HS-27A (cell line): ENCODE measurements around the gene ERCC1.
"Not testable (repeated sequence)": the region's sequence is repeated elsewhere in the genome, so short reads cannot be mapped to it uniquely, and the experiment has no call there.

ENCODE experiments used
- DNase-seq: peaks from one replicate; pipeline ENCODE4 v3.0.0-alpha.2; 2012; ENCODE audit warnings: low read depth, missing footprints

The ERCC1 gene

DNA sequence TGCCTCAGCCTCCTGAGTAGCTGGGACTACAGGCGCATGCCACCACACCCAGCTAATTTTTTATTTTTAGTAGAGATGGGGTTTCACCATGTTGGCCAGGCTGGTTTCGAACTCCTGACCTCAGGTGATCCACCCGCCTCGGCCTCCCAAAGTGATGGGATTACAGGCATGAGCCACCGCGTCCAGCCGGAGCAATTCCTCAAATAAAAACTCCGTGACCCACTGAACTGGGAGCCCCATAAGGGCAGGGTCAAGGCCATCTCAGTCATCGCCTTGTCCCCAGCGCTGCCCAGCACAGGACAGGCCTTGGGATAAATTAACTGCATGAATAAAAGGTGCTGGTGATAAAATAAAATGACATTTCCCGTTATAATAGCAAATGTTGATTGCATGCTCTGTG lies 6.2 kb upstream of the ERCC1 start:
- DNase-seq = not testable (repeated sequence)

DNA sequence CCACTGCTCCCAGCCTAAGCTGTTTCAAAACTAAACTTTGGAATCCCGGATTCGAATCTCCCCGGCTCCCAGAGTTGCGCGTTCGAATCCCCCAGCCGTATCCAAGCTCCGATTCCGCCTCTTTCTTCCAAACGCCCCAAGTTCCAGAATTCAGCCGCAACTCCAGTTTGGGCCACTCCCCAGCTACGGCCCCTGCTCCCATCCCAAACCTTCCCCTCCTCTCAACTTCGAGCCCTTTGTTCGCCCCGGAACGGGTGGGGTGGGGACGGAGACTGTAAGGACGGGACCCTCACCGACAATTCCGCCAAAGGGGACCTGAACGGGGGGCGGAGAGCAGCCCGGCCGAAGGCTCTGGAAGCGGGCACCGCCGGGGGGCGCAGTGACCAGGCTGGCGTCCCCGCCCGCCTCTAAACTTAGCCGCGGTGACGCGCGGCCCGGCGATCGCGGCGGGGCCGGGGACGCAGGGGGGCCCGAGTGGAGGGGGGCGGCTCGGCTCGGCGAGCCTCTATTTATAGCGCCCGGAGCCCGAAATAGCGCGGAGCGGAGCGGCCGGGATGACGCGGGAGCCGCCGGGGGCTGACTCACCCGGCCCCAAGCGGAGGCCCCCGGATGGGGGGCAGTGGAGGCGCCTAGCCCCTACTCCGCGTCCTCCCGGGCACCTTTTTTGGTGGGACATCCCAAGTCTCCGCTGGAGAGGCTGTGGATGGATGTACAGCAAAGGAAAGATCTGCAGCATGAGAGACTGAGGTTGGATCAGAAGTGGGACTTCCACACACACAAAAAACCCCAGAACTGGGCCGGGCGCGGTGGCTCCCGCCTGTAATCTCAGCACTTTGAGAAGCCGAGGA lies 4.9 kb upstream of the ERCC1 start:
- no peak for DNase-seq

- peak; percentile 94 for DNase-seq
These were observed 708 bp upstream of the ERCC1 start for GRCh38 chr19:45424191-45425058.

DNA sequence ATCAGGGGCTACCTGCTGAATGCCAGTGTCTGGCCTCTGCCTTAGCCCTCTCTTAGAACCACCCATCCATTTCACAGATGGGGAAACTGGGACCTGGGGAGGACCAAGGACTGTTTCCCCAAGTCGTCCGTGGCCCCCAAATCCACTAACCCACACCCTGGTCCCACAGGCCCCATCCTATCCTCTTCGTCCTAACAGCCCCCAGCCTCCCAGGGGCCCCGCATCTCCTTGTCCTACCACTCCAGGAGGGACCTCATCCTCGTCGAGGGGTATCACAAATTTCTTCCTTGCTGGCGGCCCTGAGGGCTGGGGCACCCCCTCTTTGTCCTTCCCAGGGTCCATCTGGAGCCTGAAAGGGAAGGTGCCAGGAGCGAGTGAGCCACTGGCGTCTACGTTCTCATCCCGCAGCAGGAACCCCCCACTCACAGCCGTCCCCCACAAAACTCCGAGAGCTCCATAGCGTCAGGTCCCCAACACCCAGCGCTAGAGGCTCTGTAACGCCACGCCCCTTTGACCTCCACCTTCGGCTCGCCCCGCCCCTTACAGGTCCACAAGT lies 606 bp downstream of the ERCC1 start:
- DNase-seq = no peak

DNA sequence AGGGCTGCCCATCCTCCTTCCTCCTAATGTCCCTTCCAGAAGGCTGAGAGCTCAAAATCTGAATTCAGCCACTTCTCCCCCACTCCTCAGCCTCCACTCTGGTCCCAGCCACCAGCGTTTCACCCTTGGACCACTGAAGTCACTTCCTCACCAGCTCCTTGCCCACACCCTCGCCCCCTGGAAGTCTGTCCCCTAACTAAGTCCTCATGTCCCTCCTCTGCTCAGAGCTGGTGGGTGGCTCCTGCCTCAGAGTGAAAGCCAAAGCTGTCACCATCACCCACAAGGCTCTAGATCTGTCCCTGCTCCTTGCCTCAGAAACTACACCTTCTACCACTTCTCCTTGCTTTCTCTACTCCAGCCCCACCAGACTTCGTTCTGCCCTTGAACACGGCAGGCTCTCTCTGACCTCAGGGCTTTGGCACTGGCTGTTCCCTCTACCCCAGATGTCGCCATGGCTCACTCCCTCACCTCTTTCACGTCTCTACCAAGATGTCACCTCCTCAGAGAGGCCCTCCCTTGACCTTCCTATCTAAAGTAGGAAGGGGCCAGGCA lies 1.7 kb downstream of the ERCC1 start:
- no peak for DNase-seq

DNA sequence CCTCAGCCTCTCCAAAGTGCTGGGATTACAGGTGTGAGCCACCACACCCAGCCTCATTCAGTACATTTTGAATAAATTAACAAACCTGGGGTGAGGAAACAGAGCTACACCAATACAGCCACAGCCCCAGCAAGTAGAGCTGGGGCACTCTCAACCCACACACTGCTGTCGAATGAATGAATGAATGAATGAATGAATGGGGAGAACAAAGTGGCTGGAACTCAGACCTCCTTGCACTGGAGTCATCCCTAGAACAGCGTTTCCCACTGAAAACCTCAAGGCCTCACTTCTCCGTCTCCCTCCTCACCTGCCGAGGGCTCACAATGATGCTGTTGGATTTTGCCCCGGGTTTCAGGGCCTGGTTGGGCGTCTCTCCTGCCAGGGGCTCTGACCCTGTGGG lies 2.8 kb downstream of the ERCC1 start:
- no peak for DNase-seq

DNA sequence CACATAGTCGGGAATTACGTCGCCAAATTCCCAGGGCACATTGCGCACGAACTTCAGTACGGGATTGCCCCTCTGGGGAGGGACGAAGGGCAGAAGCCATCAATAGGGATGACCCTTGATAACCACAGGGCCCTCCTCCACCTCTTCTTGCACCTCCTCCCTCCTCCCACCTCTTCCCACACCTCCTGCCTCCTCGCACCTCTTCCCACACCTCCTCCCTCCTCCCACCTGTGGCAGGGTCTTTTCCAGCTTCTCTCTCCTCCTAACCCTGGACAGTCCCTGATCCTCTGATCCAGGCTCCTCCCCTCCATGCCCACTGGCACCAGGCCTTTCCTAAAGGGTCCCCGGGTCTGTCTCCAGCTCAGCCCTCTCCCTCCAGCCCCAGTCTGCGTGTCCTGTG lies 3.4 kb downstream of the ERCC1 start:
- no peak for DNase-seq

DNA sequence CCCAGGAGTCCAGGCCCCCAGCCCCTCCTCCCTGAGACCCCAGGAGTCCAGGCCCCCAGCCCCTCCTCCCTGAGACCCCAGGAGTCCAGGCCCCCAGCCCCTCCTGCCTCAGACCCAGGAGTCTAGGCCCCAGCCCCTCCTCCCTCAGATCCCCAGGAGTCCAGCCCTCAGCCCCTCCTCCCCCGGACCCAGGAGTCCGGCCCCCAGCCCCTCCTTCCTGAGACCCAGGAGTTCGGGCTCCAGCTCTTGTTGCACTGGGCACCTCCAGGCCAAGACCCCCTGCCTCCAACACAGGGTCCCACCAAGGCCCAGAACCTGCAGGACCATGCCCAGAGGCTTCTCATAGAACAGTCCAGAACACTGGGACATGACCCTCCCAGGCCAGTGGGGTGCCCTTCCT lies 3.8 kb downstream of the ERCC1 start:
- no peak for DNase-seq

- DNase-seq = no peak
These were observed 4.3 kb downstream of the ERCC1 start for GRCh38 chr19:45419396-45419795.

DNA sequence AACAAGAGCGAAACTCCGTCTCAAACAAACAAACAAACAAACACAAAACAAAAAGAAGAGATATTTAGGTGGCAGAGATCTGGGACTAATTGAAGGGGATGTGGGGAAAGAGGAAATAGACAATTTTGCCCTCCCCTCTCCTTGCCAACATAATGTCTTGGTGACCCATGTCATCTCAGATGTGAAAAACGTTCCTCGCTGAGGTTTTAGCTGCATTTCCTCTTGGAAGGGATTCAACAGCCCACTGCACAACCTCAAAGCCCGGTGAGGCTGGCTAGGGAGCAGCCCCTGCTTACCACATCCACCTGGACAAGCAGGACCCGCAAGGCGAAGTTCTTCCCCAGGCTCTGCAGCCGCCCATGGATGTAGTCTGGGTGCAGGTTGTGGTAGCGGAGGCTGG lies 4.9 kb downstream of the ERCC1 start:
- DNase-seq = no peak

DNA sequence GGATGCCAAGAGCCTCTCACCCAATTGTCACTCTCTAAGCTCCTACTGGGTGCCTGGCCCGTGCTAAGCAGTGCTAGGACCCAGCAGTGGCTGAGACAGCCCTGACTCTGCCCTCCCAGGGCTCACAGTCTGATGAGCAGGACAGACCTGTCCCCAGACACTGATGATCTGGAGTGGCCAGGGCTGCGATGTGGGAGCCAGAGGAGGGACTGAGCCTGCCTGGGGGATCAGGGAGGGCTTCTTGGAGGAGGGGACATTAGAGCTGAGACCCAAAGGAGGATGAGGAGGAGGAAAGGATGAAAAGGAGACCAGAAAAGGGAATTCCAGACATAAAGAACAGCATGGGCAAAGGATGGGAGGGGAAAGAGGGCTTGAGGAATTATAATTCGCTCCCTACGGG lies 6.6 kb downstream of the ERCC1 start:
- no peak for DNase-seq

GRCh38 chr19:45414468-45414867 lies 9.2 kb downstream of the ERCC1 start:
- DNase-seq = no peak

- DNase-seq = no peak
These were observed 10.2 kb downstream of the ERCC1 start for GRCh38 chr19:45413497-45413896.

- DNase-seq = not testable (repeated sequence)
These were observed 13.4 kb downstream of the ERCC1 start for GRCh38 chr19:45410330-45410729.

DNA sequence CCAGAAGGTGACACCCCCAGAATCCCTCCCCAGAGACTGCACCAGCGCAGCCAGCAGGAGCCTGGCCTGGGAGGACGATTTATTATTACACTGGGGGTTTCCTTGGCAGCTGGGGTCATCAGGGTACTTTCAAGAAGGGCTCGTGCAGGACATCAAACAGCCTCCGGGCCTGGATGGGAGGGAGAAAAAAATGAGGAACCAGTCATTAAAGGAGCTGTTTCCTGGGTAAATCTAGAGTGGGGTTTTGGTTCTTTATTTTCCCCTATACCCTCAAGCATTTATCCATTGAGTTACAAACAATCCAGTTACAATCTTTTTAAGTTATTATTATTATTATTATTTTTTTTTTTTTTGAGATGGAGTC lies 14.2 kb downstream of the ERCC1 start:
- no peak for DNase-seq

DNA sequence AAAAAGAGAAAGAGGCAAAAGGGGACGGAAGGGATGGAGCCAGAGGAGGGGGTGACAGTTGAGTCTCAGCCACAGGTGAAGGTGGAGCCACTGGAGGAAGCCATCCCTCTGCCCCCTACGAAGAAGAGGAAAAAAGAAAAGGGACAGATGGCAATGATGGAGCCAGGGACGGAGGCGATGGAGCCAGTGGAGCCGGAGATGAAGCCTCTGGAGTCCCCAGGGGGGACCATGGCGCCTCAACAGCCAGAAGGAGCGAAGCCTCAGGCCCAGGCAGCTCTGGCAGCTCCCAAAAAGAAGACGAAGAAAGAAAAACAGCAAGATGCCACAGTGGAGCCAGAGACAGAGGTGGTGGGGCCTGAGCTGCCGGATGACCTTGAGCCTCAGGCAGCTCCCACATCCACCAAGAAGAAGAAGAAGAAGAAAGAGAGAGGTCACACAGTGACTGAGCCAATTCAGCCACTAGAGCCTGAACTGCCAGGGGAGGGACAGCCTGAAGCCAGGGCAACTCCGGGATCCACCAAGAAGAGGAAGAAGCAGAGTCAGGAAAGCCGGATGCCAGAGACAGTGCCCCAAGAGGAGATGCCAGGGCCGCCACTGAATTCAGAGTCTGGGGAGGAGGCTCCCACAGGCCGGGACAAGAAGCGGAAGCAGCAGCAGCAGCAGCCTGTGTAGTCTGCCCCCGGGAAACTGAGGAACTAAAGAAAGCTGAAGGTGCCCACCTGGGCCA lies 14.7 kb downstream of the ERCC1 start:
- DNase-seq = no peak

- DNase-seq = no peak
These were observed 15.6 kb downstream of the ERCC1 start for GRCh38 chr19:45408121-45408520.

GRCh38 chr19:45407585-45407984 lies 16.1 kb downstream of the ERCC1 start:
- DNase-seq = not testable (repeated sequence)

DNA sequence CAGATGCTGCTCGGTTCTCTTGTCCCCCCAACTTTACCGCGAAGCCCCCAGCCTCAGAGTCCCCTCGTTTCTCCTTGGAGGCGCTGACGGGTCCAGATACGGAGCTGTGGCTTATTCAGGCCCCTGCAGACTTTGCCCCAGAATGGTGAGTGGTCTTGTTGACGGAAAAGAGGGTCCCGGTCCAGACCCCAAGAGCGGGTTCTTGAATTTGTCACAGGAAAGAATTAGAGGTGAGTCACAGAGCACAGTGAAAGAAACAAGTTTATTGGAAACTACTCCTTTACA lies 16.7 kb downstream of the ERCC1 start:
- no peak for DNase-seq

DNA sequence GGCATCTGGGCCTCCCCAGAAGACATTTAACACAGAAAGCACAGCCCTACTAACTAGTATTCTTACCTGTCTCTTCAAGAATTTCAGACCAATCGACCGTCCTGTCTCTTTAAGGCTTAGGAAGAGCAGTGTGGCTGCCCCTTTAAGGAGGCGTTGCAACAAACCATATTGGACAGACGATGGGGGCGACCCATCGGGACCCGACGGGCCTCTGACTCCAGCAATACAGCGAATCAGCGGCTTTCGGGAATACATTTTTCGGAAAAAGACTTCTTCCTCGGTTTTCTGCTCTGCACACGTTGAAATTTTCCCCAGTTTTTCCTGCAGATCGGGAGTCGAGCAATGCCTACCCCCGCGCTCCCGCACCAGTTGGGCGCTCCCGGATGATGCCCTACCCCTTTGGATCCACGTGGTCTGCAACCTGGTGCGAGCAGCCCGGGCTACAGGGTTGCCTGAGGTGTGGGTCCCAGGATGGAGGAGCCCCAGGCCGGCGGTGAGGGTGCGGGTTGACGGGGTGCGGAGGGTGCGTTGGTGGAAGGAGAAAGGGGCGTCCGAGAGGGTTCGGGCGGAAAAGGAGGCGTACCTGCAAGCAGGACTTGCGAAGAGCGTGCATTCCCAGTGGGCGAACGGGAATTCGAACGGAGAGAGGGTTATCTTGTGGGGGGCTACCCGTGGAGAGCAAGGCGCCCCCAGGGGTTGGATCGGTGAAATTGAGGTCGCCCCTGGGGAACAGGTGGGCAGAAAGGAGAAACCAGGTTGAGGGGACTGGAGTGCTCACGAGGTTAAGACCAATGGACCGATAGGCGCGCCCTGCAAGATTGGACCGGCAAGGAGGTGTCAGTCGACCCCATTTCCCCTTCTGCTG lies 17.3 kb downstream of the ERCC1 start, which contains the start of gene POLR1G:
Gene POLR1G, plus strand, starts transcription at position 419 of the 865 bp plus-strand sequence. Its CDS starts 53 bp downstream, at position 472.
- peak; percentile 97 for DNase-seq
